GM21529 (cell line): ENCODE measurements around the gene LRP1.

Source experiments
- ATAC-seq: cut with Tn5 transposase; IDR thresholded peaks from one replicate; pipeline ENCODE4 v1.9.1; 2021; ENCODE audit not compliant: unreplicated experiment

The LRP1 gene

DNA sequence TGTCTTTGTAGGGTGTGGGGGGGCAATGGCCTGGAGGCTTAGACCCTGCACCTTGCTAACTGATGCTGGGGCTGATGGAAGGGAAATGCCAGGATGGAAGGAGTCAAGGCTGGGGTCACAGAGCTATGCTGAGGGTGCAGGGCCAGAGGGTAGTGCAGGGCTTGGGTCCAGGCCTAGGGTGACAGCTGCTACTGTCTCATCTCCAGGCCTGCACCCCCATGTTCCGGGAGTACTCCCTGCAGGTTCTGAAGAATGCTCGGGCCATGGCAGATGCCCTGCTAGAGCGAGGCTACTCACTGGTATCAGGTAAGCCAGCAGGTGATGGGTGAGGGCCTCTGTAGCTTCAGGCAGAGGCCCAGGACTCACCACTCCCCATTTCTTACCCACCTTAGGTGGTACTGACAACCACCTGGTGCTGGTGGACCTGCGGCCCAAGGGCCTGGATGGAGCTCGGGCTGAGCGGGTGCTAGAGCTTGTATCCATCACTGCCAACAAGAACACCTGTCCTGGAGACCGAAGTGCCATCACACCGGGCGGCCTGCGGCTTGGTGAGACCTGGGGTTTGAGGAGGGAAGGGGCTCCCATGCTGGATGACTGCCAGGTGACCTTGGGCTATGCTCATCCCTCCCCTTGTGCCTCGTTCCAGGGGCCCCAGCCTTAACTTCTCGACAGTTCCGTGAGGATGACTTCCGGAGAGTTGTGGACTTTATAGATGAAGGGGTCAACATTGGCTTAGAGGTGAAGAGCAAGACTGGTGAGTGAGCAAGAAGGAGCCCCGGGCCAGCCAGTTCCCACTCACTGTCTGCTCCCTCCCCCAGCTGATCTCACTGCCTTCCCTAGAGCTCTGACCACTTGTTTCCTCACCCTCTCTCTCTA lies 105.3 kb downstream of the LRP1 start:
- ATAC-seq, result no peak

DNA sequence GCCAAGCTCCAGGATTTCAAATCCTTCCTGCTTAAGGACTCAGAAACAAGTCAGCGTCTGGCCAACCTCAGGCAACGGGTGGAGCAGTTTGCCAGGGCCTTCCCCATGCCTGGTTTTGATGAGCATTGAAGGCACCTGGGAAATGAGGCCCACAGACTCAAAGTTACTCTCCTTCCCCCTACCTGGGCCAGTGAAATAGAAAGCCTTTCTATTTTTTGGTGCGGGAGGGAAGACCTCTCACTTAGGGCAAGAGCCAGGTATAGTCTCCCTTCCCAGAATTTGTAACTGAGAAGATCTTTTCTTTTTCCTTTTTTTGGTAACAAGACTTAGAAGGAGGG lies 105.9 kb downstream of the LRP1 start:
- ATAC-seq, result no peak

DNA sequence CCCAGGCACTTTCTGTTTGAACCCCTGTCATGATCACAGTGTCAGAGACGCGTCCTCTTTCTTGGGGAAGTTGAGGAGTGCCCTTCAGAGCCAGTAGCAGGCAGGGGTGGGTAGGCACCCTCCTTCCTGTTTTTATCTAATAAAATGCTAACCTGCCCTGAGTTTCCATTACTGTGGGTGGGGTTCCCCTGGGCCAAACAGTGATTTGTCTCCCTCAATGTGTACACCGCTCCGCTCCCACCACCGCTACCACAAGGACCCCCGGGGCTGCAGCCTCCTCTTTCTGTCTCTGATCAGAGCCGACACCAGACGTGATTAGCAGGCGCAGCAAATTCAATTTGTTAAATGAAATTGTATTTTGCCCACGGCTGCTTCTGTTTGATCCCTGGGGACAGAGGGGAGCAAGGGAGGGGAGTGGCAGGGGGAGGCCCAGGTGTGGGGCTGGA lies 106.3 kb downstream of the LRP1 start:
- ATAC-seq, result no peak

DNA sequence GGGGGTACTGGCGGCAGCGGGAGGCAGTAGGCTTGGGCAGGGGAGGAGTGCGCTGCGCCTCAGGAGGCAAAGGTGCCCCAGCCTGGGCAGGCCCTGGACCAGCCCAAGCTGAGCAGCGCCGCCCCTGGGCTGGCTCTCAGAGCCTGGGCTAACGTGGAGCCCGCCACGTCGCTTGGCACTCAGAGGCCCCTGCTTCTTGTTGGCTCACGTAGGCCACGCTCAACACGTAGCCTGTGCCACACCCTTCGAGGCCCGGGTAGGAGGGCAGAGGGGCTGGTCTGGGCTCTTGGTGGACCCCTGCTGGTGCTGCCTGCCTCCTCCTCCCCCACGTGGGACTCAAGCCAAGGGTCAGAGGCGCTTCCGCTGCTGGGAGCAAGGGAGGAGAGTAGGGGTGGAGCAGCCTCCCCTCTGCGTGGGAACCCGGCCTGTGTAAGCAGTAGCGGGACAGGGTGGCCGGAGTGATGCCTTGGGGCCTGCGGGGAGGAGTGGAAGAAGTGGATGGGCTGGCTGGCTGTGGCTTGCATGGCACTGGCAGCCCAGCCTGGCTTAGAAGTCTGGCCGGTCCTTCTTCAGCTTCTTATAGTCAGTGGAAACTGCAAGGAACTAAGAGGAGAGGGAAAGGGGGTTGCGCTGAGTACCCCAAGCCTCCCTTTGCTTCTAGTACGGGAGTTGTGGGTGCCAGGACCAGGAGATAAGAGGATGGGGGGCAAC lies 106.9 kb downstream of the LRP1 start:
- ATAC-seq, result no peak

DNA sequence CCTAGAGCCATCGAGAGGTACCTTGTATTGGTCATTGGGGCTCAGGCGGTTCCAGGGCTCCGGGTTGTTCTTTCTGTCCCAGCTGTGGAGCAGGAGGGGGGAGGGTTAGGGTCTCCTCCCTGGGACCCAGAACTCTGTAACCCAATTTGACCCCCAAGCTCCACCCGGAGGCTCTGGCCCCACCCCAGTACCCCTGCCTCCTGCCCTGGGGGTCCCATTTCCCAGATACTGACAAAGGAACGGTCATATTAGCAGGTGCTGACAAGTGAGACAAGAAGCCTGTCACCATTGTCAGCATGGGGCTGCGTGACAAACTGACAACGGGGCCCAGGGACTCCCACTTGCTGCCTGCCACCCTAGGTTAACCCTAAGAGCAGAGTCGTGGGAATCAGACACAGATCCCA lies 107.4 kb downstream of the LRP1 start:
- ATAC-seq, result no peak

DNA sequence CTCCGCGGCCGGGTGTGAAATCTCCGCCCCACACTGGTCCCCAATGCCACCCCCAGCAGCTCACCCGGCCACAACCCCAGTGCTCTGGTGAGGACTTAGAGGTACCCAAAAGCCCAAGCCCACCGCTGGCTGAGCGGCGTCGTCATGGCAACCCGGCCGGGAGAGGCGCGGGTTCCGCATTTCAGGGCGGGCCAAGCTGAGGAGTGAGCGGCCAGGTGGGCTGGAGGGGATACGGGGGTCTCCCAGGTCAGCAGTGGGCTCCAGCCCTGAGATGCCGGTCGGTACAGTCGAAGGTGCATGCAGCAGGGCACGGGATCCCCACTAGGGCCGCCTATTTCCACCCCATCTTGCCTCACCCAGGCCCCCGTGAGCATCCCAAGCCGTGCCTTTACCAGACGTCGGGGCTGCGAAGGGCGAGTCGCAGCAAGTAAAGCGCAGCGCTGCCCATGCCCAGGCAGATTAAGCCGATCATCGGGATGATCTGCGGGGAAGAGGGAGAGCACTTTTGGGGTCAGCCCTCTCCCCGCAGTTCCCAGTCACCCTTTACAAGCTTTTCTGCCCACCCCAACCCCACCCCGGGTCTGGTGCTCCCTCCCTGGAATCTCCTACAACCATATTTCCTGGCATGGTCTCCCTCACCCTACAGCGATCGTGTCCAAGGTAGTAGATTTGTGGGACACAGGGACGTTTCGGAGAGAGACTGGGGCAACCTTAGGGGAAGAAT lies 108.1 kb downstream of the LRP1 start:
- no peak for ATAC-seq

- ATAC-seq, result no peak
These were observed 108.8 kb downstream of the LRP1 start for GRCh38 chr12:57236925-57237595.

DNA sequence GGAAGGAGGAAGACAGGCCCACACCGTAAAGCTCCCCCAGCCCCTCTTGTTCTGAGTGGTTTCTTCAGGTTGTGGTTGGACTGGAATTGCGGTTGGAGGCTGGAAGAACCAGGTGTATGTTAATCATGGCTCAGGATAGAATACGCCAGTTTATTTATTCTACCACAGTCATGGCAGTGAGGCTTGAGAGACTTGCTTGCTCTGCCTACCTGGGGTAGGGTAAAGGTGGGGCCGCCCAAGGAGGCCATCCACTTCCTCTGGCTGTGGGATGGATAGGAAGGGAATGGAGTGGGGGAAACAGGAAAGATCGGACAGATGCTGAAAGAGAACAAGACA lies 109.3 kb downstream of the LRP1 start:
- ATAC-seq, result no peak

DNA sequence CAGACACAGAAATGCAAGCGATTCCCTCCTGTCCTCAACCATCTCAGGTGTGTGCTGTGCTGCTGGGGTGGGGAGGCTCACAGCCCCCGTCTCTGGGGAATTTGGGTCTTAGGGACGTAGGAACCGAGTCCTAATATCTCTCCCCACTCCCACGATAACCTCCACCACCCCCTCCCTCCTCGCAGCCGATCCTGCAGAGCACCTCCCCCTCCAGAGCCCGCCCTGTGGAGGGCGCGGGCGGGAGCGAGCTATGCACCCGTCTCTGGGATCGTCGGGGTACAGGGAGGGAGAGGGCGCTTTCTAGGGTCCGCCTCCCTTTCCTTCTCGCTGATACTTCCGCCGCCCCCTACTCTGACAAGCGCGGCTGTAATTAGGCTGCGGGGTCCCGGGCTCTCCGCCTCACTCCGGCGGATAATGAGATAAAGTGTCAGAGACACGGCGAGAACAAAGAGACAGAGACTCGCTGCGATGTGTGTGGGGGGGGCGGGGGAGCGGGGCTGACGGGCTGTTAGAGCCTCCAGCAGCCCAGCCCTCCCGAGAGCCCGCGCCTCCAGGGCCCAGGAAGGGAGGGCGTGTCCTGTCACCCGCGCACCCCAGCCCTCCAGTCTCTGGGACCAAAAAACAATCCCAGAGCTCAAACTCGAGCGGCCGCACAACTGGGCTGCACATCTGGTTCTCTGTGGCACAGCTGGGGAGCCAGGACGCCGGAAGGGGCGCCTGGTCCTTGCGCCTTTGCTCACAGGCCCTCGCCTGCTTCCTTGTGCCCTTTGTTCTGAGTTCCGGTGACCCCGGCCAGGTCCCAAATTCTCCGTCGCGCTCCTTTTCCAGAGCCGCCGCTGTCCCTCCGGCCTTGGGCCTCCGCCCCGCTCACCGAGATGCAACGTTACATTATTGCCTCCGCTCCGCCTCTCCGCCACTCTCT lies 109.9 kb downstream of the LRP1 start:
- ATAC-seq, result no peak

GRCh38 chr12:57238854-57239554 lies 110.7 kb downstream of the LRP1 start:
- ATAC-seq, result peak; percentile 47

GRCh38 chr12:57239587-57240065 lies 111.3 kb downstream of the LRP1 start:
- ATAC-seq, result no peak

DNA sequence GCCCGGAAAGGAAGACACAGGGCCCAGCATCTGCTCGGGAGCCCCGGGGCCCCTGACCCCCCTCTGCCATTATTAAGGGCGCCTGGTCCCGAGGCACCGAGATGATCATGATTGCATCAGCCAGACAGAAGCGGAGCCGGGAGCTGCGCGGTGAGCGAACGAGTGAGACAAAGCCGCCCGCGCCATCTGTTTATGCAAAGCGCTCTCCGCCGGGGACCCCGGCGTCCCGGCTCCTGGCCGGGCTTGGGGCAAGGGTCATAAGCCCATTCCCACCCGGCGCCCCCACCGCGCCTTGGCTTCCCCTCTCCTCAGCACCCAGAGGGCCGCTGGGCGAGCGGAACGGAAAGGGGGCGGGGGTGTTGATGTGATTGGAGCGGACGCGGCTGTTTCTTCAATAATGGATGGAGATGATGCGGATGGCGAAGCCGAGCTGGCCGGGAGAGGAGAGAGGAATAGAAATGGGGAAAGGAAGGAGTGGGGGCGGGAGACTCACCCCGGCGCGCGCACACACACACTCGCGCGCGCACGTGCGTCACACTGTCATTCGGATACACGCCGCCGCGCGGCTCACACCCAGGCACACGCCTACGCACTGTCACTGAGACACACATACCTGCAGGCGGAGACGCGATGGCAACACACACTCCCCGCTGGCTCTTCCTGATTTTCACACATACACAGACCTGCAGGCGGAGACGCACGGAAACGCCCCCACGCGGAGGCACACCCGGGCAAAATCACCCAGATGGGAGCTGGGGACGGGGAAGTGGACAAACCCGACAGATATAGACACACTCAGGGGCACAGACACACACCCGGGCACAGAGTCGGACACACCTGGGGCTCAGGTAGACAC lies 112.0 kb downstream of the LRP1 start:
- ATAC-seq, result no peak

- no peak for ATAC-seq
These were observed 112.7 kb downstream of the LRP1 start for GRCh38 chr12:57240926-57241401.

GRCh38 chr12:57241402-57242310 lies 113.4 kb downstream of the LRP1 start:
- no peak for ATAC-seq

DNA sequence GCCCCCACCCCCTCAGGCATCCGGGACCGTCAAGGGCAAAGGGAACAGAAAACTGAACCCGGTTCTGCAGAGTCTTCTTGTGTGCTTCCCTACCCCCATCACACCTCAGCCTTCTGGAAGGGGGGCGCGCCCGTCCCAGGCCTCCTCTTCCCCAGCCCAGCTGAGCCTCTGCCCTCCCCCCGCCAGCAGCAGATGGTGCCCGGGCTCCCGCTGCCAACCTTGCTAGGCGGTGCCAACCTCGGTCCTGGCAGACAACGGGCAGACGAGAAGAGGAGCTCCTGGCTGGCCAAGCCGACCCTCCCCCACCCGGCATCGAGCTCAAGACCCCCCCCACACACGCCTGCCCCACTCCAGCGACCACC lies 114.0 kb downstream of the LRP1 start:
- ATAC-seq, result no peak

- peak; percentile 35 for ATAC-seq
These were observed 114.6 kb downstream of the LRP1 start for GRCh38 chr12:57242691-57243454.
